Activated naive CD4-positive, alpha-beta T cell treated with anti-CD3 and anti-CD28 coated beads, Interleukin-2, amount 50 U/mL, for 72 hours (primary cell): ENCODE data around the gene ARHGEF11. TPM values are rescaled to one million over a fixed set of nuclear protein-coding genes. Genes with fewer than 3 reads are reported as not detected.

Experiments used
- ATAC-seq, 2 donors: fragments of 150-1000 bp; cut with Tn5 transposase; 2 replicates each; pipeline ENCODE4 v1.10.0; 2021; ENCODE audit warnings: mild to moderate bottlenecking in 2 of 2, moderate library complexity in 2 of 2
- DNase-seq, 2 donors: peaks; one replicate each; pipeline ENCODE4 v3.0.0; 2021 to 2022; ENCODE audit warnings: low spot score in 2 of 2
- H3K27ac Mint-ChIP-seq, 2 donors: one replicate each; pipeline ENCODE4 v1.8.0; 2022; ENCODE audit warnings: mild to moderate bottlenecking in 2 of 2, mixed read lengths in 2 of 2
- H3K36me3 Mint-ChIP-seq, 2 donors: one replicate each; pipeline ENCODE4 v1.8.0; 2022; ENCODE audit warnings: mixed read lengths in 2 of 2
- H3K9me3 Mint-ChIP-seq, 2 donors: one replicate each; pipeline ENCODE4 v1.8.0; 2022; ENCODE audit warnings: mixed read lengths in 2 of 2
- total RNA-seq, 2 donors: library from RNA; stranded (reverse); gene quantifications; one replicate each; pipeline ENCODE4 v1.2.3, GENCODE V29; 2022

ARHGEF11 gene
- total RNA-seq, 2 donors from 2014 or later: 3.5 to 5.8 TPM

DNA sequence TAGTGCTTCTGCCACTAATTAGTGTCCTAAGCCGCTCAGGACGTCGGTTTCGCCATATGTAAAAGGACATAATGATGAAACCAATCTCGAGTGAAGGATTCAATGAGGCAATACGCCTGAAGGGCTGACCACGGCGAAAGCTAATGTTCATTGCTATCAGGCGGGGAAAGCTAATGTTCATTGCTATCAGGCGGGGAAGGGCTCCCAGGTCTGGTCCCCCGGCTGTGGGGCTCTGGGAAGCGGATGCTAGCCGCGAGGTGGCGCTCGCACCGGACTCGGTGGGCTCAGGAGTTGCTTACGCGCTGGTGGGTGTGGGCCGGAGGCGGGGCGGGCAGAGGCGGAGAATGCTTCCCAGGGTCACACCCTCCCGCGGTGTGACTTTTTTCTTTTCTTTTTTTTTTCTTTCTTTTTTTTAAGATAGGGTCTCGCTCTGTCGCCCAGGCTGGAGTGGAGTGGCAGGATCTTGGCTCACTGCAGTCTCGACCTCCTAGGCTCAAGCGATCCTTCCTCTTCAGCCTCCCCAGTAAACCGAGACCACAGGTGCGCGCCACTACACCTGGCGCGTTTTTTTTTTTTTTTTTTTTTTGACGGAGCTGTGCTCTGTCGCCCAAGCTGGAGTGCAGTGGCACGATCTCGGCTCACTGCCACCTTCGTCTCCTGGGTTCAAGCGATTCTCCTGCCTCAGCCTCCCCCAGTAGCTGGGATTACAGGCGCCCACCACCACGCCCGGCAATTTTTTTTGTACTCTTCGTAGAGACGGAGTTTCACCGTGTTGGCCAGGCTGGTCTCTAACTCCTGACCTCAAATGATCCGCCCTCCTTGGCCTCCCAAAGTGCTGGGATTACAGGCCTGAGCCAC is 153.1 kb downstream of the ARHGEF11 start:
- peak; percentile 79 to 94 for DNase-seq
- Mint-ChIP-seq H3K9me3 (no peaks in the 10 kb centered on the region), H3K27ac (no peak overlapping the region), H3K36me3 (no peaks in the 10 kb centered on the region)
- ATAC-seq: peak; percentile 96 to 99

DNA sequence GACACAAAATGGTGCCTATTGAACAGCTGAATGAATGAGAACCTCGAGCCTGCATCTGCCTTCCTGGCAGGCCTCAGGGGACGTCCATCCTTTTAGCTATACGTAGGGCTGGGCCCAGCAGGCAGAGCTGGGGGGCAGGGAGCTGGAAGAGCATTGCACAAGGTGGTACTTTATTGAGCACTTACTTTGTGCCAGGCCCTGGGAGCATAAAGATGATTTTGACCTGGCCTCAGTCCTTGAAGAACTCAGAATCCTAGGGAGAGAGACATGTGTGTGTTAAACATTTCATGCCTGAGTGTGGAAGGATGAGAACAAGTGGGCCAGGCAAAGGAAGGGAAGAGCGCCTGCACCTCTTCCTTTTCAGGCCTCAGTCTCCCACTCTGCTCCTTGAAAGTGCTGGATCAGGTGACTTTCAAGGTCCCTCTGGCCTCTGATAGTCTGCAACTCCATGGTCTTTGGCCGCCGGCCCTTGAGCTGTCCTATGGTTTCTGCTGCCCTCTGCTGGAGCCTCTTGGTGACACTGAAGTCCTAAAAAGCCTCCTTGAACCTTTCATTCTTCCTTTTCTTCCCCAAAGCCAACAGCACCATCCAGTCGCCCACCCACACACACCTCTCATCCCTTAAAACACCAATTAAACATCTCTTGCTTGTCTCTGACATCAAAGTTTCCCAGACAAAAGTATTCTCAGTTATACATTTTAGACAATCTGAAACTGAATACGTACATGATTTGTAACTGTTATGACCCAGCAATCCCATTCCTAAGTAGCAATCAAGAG is 155.6 kb downstream of the ARHGEF11 start:
- ATAC-seq: peak; percentile 26 to 32
- no peak overlapping the region for H3K27ac Mint-ChIP-seq
- DNase-seq: peak in 1 of 2 donors; percentile 73
- H3K36me3 Mint-ChIP-seq: no peaks in the 10 kb centered on the region
- no peaks in the 10 kb centered on the region for H3K9me3 Mint-ChIP-seq

DNA sequence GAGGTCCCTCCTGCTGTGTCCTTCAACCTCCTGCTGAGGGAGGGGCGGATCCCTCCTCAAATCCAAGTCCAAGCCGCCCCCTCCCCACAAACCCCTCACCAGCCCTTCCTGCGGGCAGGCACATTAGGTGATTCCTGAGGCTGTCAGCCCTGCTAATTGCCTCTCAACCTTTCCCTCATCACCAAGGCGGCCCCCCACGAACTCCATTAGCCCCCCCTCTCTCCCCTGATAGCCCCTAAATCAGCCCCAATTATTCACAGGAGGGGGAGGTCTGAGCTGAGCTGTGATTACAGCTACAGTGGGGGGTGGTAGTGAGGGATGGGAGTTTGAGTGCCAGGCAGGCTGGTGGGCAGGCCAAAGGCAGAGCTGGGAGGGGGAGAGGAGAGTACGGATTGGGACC is 157.8 kb downstream of the ARHGEF11 start:
- Mint-ChIP-seq H3K27ac (no peak overlapping the region), H3K36me3 (no peaks in the 10 kb centered on the region), H3K9me3 (no peaks in the 10 kb centered on the region)
- no peak for ATAC-seq
- DNase-seq: no peak

DNA sequence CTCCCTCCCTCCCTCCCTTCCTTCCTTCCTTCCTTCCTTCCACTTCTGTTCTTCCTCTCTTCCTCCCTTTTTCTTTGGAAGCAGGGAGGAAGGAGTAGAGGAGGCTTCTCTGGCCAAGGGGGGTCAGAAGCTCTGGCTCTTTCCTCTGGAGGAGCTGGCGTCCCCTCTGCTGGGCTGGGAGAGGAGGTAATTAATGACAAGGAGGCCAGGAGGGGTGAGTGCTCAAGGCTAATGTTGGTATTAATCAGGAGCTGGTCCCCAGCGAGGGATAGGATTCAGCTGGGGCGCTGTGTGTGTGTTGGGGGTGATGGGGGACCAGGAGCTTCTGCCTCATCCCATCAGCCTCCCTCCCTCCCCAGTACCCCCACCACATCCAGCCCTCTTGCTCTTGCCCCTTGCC is 158.2 kb downstream of the ARHGEF11 start:
- DNase-seq (no peak), ATAC-seq (no peak)

DNA sequence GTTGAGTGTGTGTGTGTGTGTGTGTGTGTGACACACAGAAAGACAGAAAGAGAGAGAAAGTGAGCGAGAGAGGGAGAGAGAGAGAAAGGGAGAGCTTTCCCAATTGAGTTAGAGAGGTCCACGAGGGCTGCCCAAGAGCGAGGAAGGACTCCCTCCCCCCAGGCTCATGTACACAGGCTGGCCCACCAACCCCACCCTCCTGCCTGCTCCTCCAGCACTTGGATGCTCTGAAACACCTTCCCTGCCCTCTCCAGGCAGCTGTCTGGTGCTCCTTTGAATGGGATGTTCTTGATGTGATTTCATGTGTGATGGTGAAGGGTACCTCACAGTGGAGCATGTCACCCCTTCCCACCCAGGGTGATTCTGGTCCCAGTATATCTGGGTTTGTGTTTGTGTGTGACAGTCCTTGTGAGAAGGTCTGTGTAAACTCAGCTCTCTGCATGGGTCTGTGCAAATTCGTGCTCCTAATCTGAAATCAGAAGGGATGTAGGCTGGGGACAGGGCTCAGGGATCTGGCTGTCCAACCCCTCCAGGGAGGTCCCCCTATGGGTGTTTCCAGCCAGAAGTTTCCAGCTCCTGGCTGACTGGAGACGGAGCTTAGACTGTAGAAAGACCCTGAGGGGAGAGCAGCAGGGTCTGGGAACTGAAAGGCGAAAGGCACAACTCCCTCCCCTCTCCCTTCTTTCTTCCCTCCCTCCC is 158.8 kb downstream of the ARHGEF11 start:
- Mint-ChIP-seq H3K9me3 (no peaks in the 10 kb centered on the region), H3K27ac (peak overlapping the region in 1 of 2 donors; percentile 12), H3K36me3 (no peaks in the 10 kb centered on the region)
- DNase-seq (no peak), ATAC-seq (no peak)

More for the DNA sequence above, 158.2 kb downstream of the ARHGEF11 start:
- Mint-ChIP-seq H3K27ac (no peak overlapping the region), H3K36me3 (no peaks in the 10 kb centered on the region), H3K9me3 (no peaks in the 10 kb centered on the region)

DNA sequence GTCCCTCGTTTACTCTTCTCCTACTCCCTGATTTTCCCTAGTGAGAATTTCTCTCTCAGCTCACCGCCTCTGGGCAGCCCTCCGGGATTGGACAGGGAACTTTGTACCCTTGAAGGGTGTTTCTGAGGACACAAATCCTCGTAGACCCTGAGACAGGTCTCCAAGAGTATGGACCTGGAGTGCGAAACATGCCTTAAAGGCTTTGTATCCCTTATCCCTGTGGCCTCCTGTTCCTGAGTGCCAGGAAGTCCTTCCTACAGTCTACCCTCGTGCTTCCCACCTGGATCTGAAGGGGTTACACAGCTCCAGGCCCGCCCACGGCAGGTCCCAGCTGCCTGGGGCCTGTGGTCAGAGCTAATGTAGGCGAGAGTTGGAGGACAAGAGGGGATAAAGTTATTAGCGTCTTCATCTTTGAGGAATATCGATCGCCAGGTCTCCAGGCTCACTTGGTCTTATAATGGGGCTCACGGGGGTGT is 159.6 kb downstream of the ARHGEF11 start:
- Mint-ChIP-seq H3K9me3 (no peaks in the 10 kb centered on the region), H3K27ac (peak overlapping the region in 1 of 2 donors; percentile 12), H3K36me3 (no peaks in the 10 kb centered on the region)
- no peak for ATAC-seq
- no peak for DNase-seq

DNA sequence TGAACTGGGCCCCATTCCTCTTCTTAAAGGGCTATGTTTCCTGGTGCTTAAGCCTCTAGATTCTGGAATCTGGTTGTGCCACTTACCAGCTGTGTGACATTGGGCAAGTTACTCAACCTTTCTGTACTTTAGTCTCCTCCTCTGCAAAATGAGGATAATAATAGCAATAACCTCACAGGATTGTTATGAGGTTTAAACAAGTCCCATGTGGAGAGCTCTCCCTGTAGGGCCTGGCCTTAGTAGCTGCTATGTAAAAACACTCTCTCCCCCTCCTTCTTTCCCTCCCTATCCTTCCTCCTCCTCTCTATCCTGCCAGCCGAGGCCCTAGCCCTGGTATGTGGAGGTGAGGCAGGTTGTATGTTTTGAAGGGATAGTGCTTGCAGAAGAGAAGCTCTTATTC is 160.2 kb downstream of the ARHGEF11 start:
- H3K27ac Mint-ChIP-seq: no peak overlapping the region
- H3K36me3 Mint-ChIP-seq: no peaks in the 10 kb centered on the region
- no peak for DNase-seq
- ATAC-seq: no peak
- H3K9me3 Mint-ChIP-seq: no peaks in the 10 kb centered on the region

Other genes starting within 250 kb of the ARHGEF11 start
- gene SH2D2A, start 228.9 kb downstream of the ARHGEF11 start, total RNA-seq: 100 to 1,000 TPM; 186 to 215 TPM
- under 1 TPM; 0.07 to 0.29 TPM for gene INSRR, start 186.6 kb downstream of the ARHGEF11 start, total RNA-seq
- 1 to 10 TPM; 5.3 to 7.2 TPM for gene NTRK1, start 184.9 kb downstream of the ARHGEF11 start, total RNA-seq
- under 1 TPM; 0.09 to 0.53 TPM for gene PEAR1, start 152.0 kb downstream of the ARHGEF11 start, total RNA-seq
- not detected for gene LRRC71, start 125.1 kb downstream of the ARHGEF11 start, total RNA-seq
- not detected for gene ETV3L, start 54.1 kb upstream of the ARHGEF11 start, total RNA-seq
- gene ETV3, start 92.7 kb upstream of the ARHGEF11 start, total RNA-seq: 10 to 100 TPM; 27.0 to 49.3 TPM